Stimulated activated CD4-positive, alpha-beta T cell treated with anti-CD3 and anti-CD28 coated beads, TNF-alpha, amount 100 ng/mL, for 4 hours (primary cell): ENCODE results near the gene MBD5.

Source experiments
- DNase-seq, 3 experiments: peaks; one replicate each; pipeline ENCODE4 v3.0.0-alpha.2; 2020; ENCODE audit warnings: low read depth in 3 of 3

MBD5 gene

GRCh38 chr2:148221926-148222325, 201.0 kb downstream of the MBD5 start:
- DNase-seq = no peak

DNA sequence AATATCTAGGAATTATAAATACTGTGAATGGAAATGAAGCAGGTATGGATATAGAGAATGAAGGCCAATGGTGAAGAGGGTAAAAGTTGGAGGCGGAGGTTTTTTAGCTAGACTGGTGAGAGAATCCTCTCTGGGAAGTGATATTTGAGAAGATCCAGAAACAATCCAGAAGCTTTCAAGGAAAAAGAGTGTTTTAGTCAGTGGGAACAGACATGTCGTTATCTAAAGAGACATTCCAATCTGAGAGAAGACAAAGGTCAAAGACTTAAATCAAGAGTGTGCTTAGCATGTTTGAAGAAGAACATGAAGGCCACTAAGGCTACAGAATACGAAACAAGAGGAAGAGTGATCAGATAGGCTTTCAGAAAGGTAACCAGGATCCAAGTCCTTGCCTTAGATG, 211.0 kb downstream of the MBD5 start:
- DNase-seq = no peak

DNA sequence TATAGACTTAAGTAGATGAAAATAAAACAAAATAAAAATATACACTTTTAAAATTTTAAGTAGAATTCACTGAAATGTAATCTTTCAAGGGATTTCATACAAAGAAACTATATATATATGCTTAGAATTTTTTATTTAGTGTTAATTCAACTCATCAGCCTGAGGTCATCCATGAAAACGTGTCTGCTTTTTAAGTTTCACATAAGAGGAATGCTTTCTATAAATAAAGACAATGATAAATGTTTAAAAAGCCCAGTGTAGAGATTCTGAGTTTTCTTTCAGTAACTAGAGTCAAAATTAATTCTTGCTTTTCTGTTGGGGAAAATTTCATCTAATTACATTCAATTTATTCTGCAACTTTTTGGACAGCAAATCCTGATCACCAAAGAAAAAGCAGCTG, 213.3 kb downstream of the MBD5 start:
- DNase-seq = no peak

DNA sequence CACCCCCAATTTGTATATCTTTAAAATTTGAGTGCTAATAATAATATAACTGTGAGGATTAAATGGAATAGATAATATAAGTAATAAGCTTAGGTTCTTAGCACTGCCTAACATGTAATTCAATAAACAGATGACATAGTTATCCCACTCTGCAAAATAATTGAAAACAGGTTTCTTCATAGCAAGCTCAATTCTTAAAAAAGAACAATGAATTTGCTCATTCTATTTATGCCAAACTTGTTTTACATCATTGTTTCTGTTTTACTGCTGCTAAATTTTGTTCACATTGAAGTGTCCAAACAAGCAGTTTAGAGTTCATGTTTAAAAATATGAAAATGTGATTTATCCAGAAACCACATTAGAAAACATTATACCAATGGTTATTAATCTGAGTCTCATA, 217.0 kb downstream of the MBD5 start:
- DNase-seq = no peak

DNA sequence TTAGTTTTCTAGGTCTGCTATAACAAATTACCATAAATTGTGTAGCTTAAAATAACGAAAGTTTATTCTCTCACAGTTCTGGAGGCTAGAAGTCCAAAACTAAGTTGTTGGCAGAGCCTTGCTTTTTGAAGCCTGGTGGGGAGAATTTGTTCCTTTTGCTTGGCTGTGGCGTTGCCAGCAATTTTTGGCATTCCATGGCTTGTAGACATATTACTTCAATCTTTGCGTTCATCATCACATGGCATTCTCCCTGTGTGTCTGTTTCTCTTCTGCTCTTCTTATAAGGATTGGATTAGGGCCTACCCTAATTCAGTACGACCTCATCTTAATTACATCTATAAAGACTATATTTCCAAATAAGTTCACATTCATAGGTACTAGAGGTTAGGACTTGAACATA, 217.7 kb downstream of the MBD5 start:
- no peak for DNase-seq

- DNase-seq = no peak
Measured at GRCh38 chr2:148240838-148241237, 219.9 kb downstream of the MBD5 start.

- no peak for DNase-seq
Measured at GRCh38 chr2:148244593-148245292, 223.9 kb downstream of the MBD5 start.

DNA sequence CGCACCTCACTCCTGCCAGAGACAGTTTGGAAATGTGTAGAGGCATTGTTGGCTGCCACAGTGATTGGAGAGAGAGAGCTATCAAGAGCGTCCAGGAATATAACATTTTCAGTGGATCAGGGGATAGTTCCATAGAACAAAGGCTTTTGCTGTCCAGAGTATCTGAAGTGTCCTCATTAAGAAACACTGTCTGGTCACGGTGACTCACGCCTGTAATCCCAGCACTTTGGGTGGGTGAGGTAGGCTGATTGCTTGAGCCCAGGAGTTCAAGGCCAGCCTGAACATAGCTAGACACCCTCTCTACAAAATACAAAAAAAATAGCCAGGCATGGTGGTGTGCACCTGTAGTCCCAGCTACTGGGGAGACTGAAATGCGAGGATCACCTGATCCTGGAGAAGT, 231.1 kb downstream of the MBD5 start:
- no peak for DNase-seq

- DNase-seq = no peak
Measured at GRCh38 chr2:148252646-148253045, 231.8 kb downstream of the MBD5 start.

GRCh38 chr2:148253685-148254084, 232.8 kb downstream of the MBD5 start:
- no peak for DNase-seq

DNA sequence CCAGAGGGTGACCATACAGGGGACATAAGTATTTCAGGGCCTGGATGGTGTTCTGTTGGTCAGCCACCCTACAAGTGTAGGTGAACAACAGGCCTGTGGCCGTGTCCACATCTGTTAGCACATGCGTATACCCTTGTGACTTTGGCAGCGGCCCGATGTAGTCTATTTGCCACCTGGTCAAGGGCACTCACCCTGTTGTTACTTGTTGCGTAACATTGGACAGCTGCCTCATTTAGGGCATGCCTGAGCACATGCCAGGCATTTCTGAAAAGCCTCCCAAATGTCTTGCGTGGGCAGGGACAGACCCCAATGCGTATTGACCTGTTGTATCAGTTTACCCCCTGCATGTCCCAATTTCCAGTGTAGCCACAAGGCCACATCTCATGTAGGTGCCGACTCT, 235.0 kb downstream of the MBD5 start:
- DNase-seq = no peak

DNA sequence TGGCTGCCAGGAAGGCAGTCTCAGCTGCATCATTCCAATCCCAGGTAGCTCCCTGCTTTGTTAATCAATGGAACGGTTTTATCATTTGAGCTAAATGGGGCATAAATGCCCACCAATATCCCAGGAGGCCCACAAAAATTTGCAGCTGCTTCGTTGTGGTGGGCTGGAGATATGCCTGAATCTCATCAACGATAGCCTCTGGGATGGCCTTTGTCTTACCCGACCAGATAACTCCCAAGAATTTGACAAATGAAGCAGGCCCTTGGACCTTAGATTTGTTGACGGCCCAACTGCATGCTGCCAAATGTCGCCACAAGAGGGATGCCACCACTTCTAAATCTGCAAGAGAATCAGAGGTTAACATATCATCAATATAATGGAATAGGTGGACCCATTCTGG, 236.4 kb downstream of the MBD5 start:
- DNase-seq = no peak

DNA sequence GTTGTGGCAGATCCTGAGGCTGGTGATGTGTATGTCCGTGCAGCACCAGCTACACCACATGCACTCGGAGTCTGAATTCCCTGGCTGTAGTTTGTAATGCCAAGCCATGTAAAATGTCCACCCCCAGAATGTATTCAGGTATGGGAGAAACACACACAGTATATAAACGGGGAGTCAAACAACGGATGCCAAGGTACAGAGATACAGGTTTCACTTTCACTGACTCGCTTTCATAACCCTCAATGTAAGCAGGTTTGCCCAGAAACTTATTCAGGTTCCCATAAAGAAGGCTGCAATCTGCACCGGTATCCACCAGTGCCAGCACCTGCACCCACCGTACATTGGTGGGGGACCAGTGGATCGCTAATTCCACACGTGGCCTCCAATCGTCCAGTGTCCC, 237.2 kb downstream of the MBD5 start:
- no peak for DNase-seq

DNA sequence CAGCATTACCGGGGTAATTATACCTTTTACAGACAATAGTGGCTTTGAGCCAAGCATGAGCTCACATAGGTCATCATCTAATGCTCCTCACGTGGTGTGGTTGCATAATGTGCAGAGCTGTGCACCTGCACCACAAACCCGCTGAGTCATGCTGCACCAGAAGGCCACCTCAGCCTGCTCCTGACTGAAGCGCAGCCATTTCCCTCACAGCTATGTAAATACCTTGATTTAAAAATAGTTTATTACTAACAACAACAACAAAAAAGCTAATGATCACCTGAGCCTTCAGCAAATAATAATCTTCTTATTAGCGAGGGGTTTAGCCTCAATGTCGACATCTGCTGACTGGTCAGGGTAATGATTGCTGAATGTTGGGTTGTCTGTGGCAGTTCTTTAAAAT, 238.8 kb downstream of the MBD5 start:
- DNase-seq = no peak

GRCh38 chr2:148263890-148264289, 243.0 kb downstream of the MBD5 start:
- DNase-seq = no peak

DNA sequence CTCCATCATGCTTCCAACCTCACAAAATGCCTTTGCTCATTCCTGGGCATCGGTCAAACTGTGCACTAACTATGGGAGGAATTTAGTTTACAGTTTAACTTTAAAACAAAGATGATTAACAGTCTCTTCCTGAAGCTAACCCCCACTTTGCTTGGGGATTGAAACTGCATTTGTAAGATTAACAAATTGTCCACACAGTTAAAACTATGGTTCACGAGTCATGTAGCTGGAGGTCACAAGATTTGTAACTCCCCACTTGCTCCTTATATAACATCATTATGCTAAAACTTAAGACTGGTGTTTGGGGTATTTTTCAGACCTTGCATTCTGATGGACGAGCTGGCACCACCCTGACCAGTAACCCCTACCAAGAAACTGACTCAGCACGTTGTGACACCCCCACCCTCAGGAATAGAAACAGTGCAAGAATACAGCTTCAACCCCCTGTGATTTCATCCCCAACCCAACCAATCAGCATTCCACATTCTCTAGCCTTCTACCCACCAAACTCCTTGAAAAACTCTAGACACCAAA, 252.3 kb downstream of the MBD5 start:
- no peak for DNase-seq

GRCh38 chr2:148279216-148279615, 258.3 kb downstream of the MBD5 start:
- no peak for DNase-seq

DNA sequence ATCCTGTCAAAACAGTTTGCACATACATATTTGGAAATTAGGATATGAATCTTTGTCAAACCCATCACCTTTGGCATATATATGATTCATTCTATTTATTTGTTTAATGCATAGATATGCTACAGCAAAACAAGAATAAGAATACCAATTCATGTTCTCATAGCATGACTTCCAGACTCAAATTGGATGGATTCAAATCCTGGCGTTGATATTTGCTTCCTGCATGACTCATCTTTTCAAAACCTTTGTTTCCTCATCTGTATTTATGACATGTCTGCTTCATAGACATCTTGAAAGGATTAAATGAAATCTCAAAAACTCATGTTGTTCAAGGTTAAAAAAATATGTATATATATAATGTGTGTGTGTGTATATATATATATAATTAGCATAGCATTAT, 261.3 kb downstream of the MBD5 start:
- no peak for DNase-seq

DNA sequence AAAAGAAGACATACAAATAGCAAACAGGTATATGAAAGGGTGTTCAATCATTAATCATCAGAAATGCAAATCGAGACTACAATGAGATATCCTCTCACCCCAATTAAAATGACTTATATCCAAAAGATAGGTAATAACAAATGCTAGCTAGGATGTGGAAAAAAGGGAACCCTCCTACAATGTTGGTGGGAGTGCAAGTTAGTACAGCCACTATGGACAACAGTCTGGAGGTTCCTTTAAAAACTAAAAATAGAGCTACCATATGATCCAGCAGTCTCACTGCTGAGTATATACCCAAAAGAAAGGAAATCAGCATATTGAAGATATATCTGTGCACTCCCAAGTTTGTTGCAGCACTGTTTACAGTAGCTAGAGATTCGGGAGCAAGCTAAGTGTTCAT, 271.5 kb downstream of the MBD5 start:
- DNase-seq = no peak

- no peak for DNase-seq
Measured at GRCh38 chr2:148298196-148298595, 277.3 kb downstream of the MBD5 start.

- no peak for DNase-seq
Measured at GRCh38 chr2:148299616-148300015, 278.7 kb downstream of the MBD5 start.

DNA sequence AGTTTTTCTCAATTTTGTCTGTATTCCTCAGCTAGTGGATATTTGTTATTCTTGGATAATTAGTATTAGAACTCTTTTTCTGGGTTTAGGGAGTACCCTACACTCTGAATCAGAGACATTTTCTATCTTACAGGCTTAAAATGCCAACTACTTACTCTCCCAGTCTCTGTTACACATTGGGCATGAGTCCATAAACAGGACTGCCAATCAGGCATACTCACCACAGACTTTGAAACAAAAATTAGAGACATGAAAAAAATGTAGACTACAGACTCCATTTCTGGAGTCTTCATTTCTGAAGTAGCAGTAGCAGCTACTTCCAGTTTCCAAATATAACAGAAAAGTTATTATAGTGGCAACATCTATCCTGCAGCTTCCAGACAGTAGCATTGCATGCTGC, 279.7 kb downstream of the MBD5 start:
- no peak for DNase-seq

DNA sequence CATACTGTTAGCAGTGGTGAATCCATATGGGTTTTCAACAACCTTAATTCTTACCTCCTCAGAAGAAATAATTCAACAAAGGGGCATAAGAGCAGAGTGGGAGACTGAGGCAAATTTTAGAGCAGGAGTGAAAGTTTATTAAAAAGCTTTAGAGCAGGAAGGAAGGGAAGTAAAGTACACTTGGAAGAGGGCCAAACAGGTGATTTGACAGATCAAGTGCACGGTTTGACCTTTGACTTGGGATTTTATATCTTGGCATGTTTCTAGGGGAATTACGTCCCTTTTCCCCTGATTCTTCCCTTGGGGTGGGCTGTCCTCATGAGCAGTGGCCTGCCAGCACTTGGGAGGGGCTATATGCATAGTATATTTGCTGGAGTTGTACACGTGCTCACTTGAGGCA, 280.5 kb downstream of the MBD5 start:
- no peak for DNase-seq

- no peak for DNase-seq
Measured at GRCh38 chr2:148302526-148302925, 281.6 kb downstream of the MBD5 start.
